Sigmoid colon (tissue), 7 donors: Measurements from ENCODE around the gene BCL3. TPM values are rescaled to one million over a fixed set of nuclear protein-coding genes. Genes with fewer than 3 reads are reported as not detected.
A peak's percentile ranks its signal among the peaks of the same experiment; 100 is the strongest.

Source experiments
- DNase-seq: peaks from one replicate; pipeline ENCODE4 v3.0.0-alpha.2; 2019
- H3K27ac ChIP-seq, 4 donors: fragments of 200-600 bp; sonication (generic); one replicate each; pipeline ENCODE4 v1.5.1; 2016 to 2019; ENCODE audit warnings: mild to moderate bottlenecking in 1 of 4
- H3K27me3 ChIP-seq, 3 donors: fragments of 200-600 bp; sonication (generic); one replicate each; pipeline ENCODE4 v1.5.1; 2019; ENCODE audit warnings: mild to moderate bottlenecking in 1 of 3
- H3K36me3 ChIP-seq, 4 donors: fragments of 200-600 bp; sonication (generic); one replicate each; pipeline ENCODE4 v1.5.1; 2016 to 2019
- H3K4me1 ChIP-seq, 4 donors: fragments of 200-600 bp; sonication (generic); one replicate each; pipeline ENCODE4 v1.5.1; 2017 to 2019
- H3K4me3 ChIP-seq, 4 donors: fragments of 200-600 bp; sonication (generic); one replicate each; pipeline ENCODE4 v1.5.1; 2017 to 2019; ENCODE audit warnings: mild to moderate bottlenecking in 2 of 4, moderate library complexity in 1 of 4
- H3K9me3 ChIP-seq, 4 donors: fragments of 200-600 bp in 3 of 4; sonication (generic) in 3 of 4; one replicate each; pipeline versions ENCODE4 v1.5.1 to v1.6.1; 2013 to 2019
- EP300 ChIP-seq, 4 donors: sonication (generic); formaldehyde crosslinking; IDR thresholded peaks; one replicate each; pipeline ENCODE4 v1.6.1; 2017; ENCODE audit warnings: antibody characterized with exemption in 4 of 4
- POLR2A ChIP-seq, 2 donors: fragments of 450-650 bp; IDR thresholded peaks; one replicate each; pipeline ENCODE4 v1.6.1; 2016; ENCODE audit warnings: antibody characterized with exemption in 2 of 2, mild to moderate bottlenecking in 2 of 2, moderate library complexity in 2 of 2
- POLR2AphosphoS5 ChIP-seq, 4 donors: sonication (generic); formaldehyde crosslinking; IDR thresholded peaks; one replicate each; pipeline ENCODE4 v1.6.1; 2017; ENCODE audit warnings: antibody characterized with exemption in 4 of 4
- WGBS, 2 donors: extraction: QIAGEN DNeasy Blood & Tissue Kit; methylation state at CpG; one replicate each; pipeline ENCODE4 v1.1.7; 2013; 5-methylcytosine and 5-hydroxymethylcytosine counted together
- intact Hi-C: fragments of 100-400 bp; cut with DNase I; formaldehyde crosslinking; loops from one replicate; pipeline ENCODE4 v1.15.1; 2023
- polyA plus RNA-seq, 3 donors: library from polyadenylated mRNA; stranded (reverse); fragments of 200-250 nt; gene quantifications; one replicate each; pipeline ENCODE4 v1.2.3, GENCODE V29; 2013
- total RNA-seq, 4 donors: library from RNA; depleted of rRNA; stranded (reverse); fragments of >200 nt; gene quantifications; one replicate each; pipeline ENCODE4 v1.1.0, GENCODE V29; 2016
- TF ChIP-seq, protein P1 (sequence below), 4 experiments: fragments of 450-650 bp in 3 of 4; fragments of 200-600 bp in 1 of 4; IDR thresholded peaks; one replicate each; pipeline ENCODE4 v1.5.1; 2016 to 2019; ENCODE audit warnings: antibody characterized with exemption in 4 of 4, mild to moderate bottlenecking in 3 of 4, moderate library complexity in 2 of 4
- donor health status: healthy with polysubstance abuse.
- donor health status: Bipolar disorder and iron deficiency.
- donor health status: healthy.

Gene BCL3
- total and polyA plus RNA-seq, 7 donors: 13.9 to 104 (median 44.4) TPM

DNA sequence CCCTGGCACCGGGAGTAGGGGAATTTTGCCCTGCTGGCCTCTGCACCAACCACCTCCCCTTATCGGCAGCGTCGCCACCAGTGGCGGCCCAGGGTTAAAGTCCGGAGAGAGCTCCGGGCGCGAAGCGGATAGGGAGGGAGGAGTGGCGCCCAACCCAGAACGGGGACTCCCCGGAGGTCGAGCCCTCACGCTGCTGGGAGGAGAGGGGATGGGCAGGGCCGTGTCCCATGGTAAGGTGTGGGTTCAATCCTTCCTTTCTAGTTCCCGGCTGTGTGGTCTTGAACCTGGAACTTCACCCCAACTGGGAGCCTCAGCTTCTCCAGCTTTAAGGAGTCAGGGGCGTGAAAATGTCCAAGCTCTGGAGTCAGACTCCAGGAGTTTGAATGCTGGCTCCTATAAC is 23.3 kb upstream of the BCL3 start:
- Histone ChIP-seq H3K4me3 (no peak overlapping the region), H3K36me3 (no peaks in the 10 kb centered on the region), H3K9me3 (no peaks in the 10 kb centered on the region), H3K27ac (peak overlapping the region in 1 of 4 donors; percentile 3), H3K27me3 (no peaks in the 10 kb centered on the region), H3K4me1 (peaks cover 0 to 31% (median 18%) of the 10 kb centered on the region in 4 donors)
- intact Hi-C loops: no loop called here
- DNase-seq: no peak
- 7 to 33% methylated on average over 18 of the region's 18 CpGs for WGBS, 2 donors
- TF ChIP-seq, protein P1, sequence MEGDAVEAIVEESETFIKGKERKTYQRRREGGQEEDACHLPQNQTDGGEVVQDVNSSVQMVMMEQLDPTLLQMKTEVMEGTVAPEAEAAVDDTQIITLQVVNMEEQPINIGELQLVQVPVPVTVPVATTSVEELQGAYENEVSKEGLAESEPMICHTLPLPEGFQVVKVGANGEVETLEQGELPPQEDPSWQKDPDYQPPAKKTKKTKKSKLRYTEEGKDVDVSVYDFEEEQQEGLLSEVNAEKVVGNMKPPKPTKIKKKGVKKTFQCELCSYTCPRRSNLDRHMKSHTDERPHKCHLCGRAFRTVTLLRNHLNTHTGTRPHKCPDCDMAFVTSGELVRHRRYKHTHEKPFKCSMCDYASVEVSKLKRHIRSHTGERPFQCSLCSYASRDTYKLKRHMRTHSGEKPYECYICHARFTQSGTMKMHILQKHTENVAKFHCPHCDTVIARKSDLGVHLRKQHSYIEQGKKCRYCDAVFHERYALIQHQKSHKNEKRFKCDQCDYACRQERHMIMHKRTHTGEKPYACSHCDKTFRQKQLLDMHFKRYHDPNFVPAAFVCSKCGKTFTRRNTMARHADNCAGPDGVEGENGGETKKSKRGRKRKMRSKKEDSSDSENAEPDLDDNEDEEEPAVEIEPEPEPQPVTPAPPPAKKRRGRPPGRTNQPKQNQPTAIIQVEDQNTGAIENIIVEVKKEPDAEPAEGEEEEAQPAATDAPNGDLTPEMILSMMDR (IDR thresholded peaks at IDR 0.05): no peak
- TF ChIP-seq POLR2AphosphoS5 (IDR thresholded peaks at IDR 0.05): no peak
- peak in 1 of 2 donors; percentile 6 for TF ChIP-seq POLR2A (IDR thresholded peaks at IDR 0.05)

DNA sequence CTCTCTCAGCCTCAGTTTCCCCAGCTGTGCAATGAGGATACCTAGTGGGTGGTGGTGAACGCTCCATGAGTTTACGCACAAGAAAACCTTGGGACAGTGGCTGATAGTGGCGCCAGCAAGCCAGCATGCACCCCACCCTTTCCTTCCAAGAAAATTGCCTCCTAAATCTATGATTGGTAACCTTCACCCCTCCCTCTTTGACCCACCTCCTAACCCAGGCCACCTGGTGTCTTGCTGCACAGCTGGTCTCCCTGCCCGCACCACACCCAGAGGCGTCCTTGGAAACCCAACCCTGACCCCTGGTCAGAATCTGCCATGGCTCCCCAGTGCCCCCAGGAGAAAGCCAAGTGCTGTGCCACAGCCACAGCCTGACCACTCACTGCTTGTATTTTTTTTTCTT is 22.8 kb upstream of the BCL3 start:
- peaks cover 0 to 31% (median 18%) of the 10 kb centered on the region in 4 donors for H3K4me1 ChIP-seq
- no peak overlapping the region for H3K27ac ChIP-seq

DNA sequence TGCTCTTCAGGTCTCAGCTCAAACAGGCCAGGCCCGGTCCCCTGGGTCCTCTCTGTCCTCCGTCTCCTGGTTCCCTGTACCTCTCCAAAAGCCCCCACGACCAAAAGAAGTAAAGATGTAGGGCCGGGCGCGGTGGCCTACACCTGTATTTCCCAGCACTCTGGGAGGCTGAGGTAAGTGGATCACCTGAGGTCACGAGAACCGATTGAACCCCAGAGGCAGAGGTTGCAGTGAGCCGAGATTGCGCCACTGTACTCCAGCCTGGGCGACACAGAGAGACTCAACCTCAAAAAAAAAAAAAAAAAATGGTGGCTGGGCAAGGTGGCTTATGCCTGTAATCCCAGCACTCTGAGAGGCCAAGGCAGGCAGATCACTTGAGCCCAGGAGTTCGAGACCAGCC is 22.0 kb upstream of the BCL3 start:
- DNase-seq: no peak

More for the DNA sequence above, 22.8 kb upstream of the BCL3 start:
- no peaks in the 10 kb centered on the region for H3K36me3 ChIP-seq
- no peak for DNase-seq
- 19 to 69% methylated on average over 5 of the region's 5 CpGs for WGBS, 2 donors
- no peak overlapping the region for H3K4me3 ChIP-seq
- intact Hi-C loops: no loop called here
- H3K27me3 ChIP-seq: no peaks in the 10 kb centered on the region
- TF ChIP-seq POLR2A (IDR thresholded peaks at IDR 0.05): no peak
- TF ChIP-seq POLR2AphosphoS5 (IDR thresholded peaks at IDR 0.05): peak in 1 of 4 donors; percentile 14
- no peak for TF ChIP-seq EP300 (IDR thresholded peaks at IDR 0.05)
- TF ChIP-seq, protein P1 (IDR thresholded peaks at IDR 0.05): no peak
- no peaks in the 10 kb centered on the region for H3K9me3 ChIP-seq

DNA sequence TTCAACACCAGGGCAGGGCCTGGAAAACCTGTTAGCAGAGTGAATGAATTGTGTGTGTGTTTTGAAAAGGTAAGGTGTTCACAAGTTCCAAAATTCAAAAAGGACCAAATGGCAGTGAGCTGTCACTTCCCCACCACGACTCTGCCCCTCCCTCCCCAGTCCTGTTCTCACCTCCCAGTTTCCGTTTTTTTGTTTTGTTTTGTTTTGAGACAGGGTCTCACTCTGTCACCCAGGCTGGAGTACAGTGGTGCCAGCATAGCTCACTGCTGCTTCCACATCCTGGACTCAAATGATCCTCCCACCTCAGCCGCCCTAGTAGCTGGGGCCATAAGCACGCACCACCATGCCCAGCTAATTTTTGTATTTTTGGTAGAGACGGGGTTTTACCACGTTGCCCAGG is 20.3 kb upstream of the BCL3 start:
- TF ChIP-seq EP300 (IDR thresholded peaks at IDR 0.05) (no peak), POLR2A (IDR thresholded peaks at IDR 0.05) (no peak), POLR2AphosphoS5 (IDR thresholded peaks at IDR 0.05) (no peak)
- TF ChIP-seq, protein P1 (IDR thresholded peaks at IDR 0.05): no peak
- Histone ChIP-seq H3K36me3 (no peaks in the 10 kb centered on the region), H3K27me3 (no peaks in the 10 kb centered on the region), H3K27ac (no peak overlapping the region), H3K4me1 (peaks cover 0 to 22% (median 18%) of the 10 kb centered on the region in 4 donors), H3K4me3 (no peak overlapping the region), H3K9me3 (no peaks in the 10 kb centered on the region)
- WGBS, 2 donors: 68 to 75% methylated on average over 6 of the region's 6 CpGs
- intact Hi-C loops: no loop called here
- no peak for DNase-seq

More for the DNA sequence above, 22.0 kb upstream of the BCL3 start:
- 68 to 83% methylated on average over 12 of the region's 12 CpGs for WGBS, 2 donors
- intact Hi-C loops: no loop called here
- Histone ChIP-seq H3K36me3 (no peaks in the 10 kb centered on the region), H3K27ac (no peak overlapping the region), H3K27me3 (no peaks in the 10 kb centered on the region), H3K9me3 (no peaks in the 10 kb centered on the region), H3K4me3 (no peak overlapping the region), H3K4me1 (peaks cover 0 to 31% (median 18%) of the 10 kb centered on the region in 4 donors)
- no peak for TF ChIP-seq POLR2AphosphoS5 (IDR thresholded peaks at IDR 0.05)
- TF ChIP-seq POLR2A (IDR thresholded peaks at IDR 0.05): no peak

DNA sequence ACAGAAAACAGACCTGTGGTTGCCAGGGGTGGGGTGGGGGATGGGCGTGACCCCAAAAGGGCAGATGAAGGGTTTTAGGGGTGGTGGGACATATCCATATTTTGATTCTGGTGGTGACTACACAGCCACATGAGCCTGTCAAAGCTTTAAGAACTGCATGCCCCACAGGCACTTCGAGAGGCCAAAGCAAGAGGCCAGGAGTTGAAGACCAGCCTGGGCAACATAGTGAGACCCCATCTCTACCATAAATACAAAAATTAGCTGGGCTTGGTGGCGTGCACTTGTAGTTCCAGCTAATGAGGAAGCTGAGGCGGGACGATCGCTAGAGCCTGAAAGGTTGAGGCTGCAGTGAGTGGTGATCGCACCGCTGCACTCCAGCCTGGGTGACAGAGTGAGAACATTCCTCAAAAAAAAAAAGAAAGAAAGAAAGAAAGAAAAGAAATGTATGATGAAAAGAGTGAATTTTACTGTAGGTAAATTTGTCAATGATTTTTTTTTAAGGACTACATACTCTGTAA is 18.9 kb upstream of the BCL3 start:
- H3K36me3 ChIP-seq: no peaks in the 10 kb centered on the region
- no peaks in the 10 kb centered on the region for H3K9me3 ChIP-seq
- TF ChIP-seq POLR2AphosphoS5 (IDR thresholded peaks at IDR 0.05): no peak
- TF ChIP-seq EP300 (IDR thresholded peaks at IDR 0.05): no peak
- TF ChIP-seq POLR2A (IDR thresholded peaks at IDR 0.05): no peak
- TF ChIP-seq, protein P1 (IDR thresholded peaks at IDR 0.05): no peak
- WGBS, 2 donors: 77 to 93% methylated on average over 8 of the region's 8 CpGs
- no peak for DNase-seq
- intact Hi-C loops: no loop called here
- H3K27me3 ChIP-seq: no peaks in the 10 kb centered on the region
- peaks cover 0 to 9% (median 8%) of the 10 kb centered on the region in 4 donors for H3K4me1 ChIP-seq
- H3K27ac ChIP-seq: no peak overlapping the region
- H3K4me3 ChIP-seq: no peak overlapping the region
